Measurements from ENCODE around the gene ANKRD28. TPM values are rescaled to one million over a fixed set of nuclear protein-coding genes. Genes with fewer than 3 reads are reported as not detected.

The ANKRD28 gene
- total RNA-seq, 1 experiment from 2014 or later, result 82.6 TPM

- POLR2A ChIA-PET (ENCODE audit: unreplicated experiment), result no interaction called here
- intact Hi-C loops (cut with micrococcal nuclease; ENCODE audit: unreplicated experiment), result no loop called here
These were observed 84.4 kb downstream of the ANKRD28 start for GRCh38 chr3:15713364-15713763.

GRCh38 chr3:15711281-15711680, 86.5 kb downstream of the ANKRD28 start:
- H3K27me3 ChIP-seq (ENCODE audit: insufficient read depth, low read depth), result no peaks in the 10 kb centered on the region
- H3K9me3 ChIP-seq (ENCODE audit: insufficient read depth, low read depth), result no peaks in the 10 kb centered on the region
- H2AFZ ChIP-seq, result no peak overlapping the region
- TF ChIP-seq CTCF (conservative IDR thresholded peaks at IDR 0.05) (no peak), EZH2 (IDR thresholded peaks at IDR 0.05; ENCODE audit: low read depth) (no peak)
- no peak for DNase-seq
- ChIA-PET POLR2A (ENCODE audit: unreplicated experiment) (no interaction called here), CTCF (no interaction called here)
- H4K20me1 ChIP-seq (ENCODE audit: insufficient read depth), result no peaks in the 10 kb centered on the region
- H3K4me3 ChIP-seq, result no peak overlapping the region
- H3K36me3 ChIP-seq (ENCODE audit: low read depth), result peaks cover 23% of the 10 kb centered on the region
- BruUV-seq (replicated peaks), result no TSS peak
- no peaks in the 10 kb centered on the region for H3K9me2 ChIP-seq (ENCODE audit: insufficient read depth)
- H3K79me2 ChIP-seq (ENCODE audit: low read depth), result no peaks in the 10 kb centered on the region
- H3F3A ChIP-seq (ENCODE audit: insufficient read depth, low read depth), result 0 out of 2 replicates have a peak, but pooled peaks cover 5% of the 10 kb centered on the region
- H3K4me1 ChIP-seq (replicated peaks; ENCODE audit: insufficient read depth), result no peaks in the 10 kb centered on the region
- H3K4me2 ChIP-seq, result no peak overlapping the region
- intact Hi-C loops (cut with micrococcal nuclease; ENCODE audit: unreplicated experiment), result no loop called here
- no peak overlapping the region for H3K27ac ChIP-seq

More at GRCh38 chr3:15713364-15713763, 84.4 kb downstream of the ANKRD28 start:
- Histone ChIP-seq H3K4me1 (replicated peaks; ENCODE audit: insufficient read depth) (no peaks in the 10 kb centered on the region), H4K20me1 (ENCODE audit: insufficient read depth) (no peaks in the 10 kb centered on the region), H3K9me2 (ENCODE audit: insufficient read depth) (no peaks in the 10 kb centered on the region), H2AFZ (no peak overlapping the region), H3K27ac (no peak overlapping the region), H3K9me3 (ENCODE audit: insufficient read depth, low read depth) (no peaks in the 10 kb centered on the region), H3K36me3 (ENCODE audit: low read depth) (peaks cover 18% of the 10 kb centered on the region), H3K4me2 (no peak overlapping the region), H3K79me2 (ENCODE audit: low read depth) (no peaks in the 10 kb centered on the region), H3F3A (ENCODE audit: insufficient read depth, low read depth) (no peaks in the 10 kb centered on the region), H3K4me3 (no peak overlapping the region), H3K27me3 (ENCODE audit: insufficient read depth, low read depth) (no peaks in the 10 kb centered on the region)
- CTCF ChIA-PET, result no interaction called here
- no peak for TF ChIP-seq EZH2 (IDR thresholded peaks at IDR 0.05; ENCODE audit: low read depth)
- TF ChIP-seq CTCF (conservative IDR thresholded peaks at IDR 0.05), result no peak
- DNase-seq, result no peak
- no TSS peak for BruUV-seq (replicated peaks)

- no TSS peak for BruUV-seq (replicated peaks)
- Histone ChIP-seq H3K27me3 (ENCODE audit: insufficient read depth, low read depth) (no peaks in the 10 kb centered on the region), H3K36me3 (ENCODE audit: low read depth) (peaks cover 23% of the 10 kb centered on the region), H3K79me2 (ENCODE audit: low read depth) (no peaks in the 10 kb centered on the region), H3K4me1 (replicated peaks; ENCODE audit: insufficient read depth) (no peaks in the 10 kb centered on the region), H3K9me3 (ENCODE audit: insufficient read depth, low read depth) (no peaks in the 10 kb centered on the region), H3K9me2 (ENCODE audit: insufficient read depth) (no peaks in the 10 kb centered on the region), H4K20me1 (ENCODE audit: insufficient read depth) (no peaks in the 10 kb centered on the region), H2AFZ (no peak overlapping the region), H3K4me2 (no peak overlapping the region), H3K27ac (no peak overlapping the region), H3F3A (ENCODE audit: insufficient read depth, low read depth) (0 out of 2 replicates have a peak, but pooled peaks cover 5% of the 10 kb centered on the region), H3K4me3 (no peak overlapping the region)
- ChIA-PET POLR2A (ENCODE audit: unreplicated experiment) (no interaction called here), CTCF (no interaction called here)
- intact Hi-C loops (cut with micrococcal nuclease; ENCODE audit: unreplicated experiment), result no loop called here
- no peak for TF ChIP-seq CTCF (conservative IDR thresholded peaks at IDR 0.05)
- TF ChIP-seq EZH2 (IDR thresholded peaks at IDR 0.05; ENCODE audit: low read depth), result no peak
- DNase-seq, result no peak
These were observed 88.7 kb downstream of the ANKRD28 start for GRCh38 chr3:15708882-15709677.
